HG03196 (cell line): ENCODE results near the gene COL26A1.
"Not testable (repeated sequence)": the region's sequence is repeated elsewhere in the genome, so short reads cannot be mapped to it uniquely, and the experiment has no call there.

Experiments
- ATAC-seq: cut with Tn5 transposase; IDR thresholded peaks from one replicate; pipeline ENCODE4 v1.9.1; 2021; ENCODE audit not compliant: unreplicated experiment

Gene COL26A1

DNA sequence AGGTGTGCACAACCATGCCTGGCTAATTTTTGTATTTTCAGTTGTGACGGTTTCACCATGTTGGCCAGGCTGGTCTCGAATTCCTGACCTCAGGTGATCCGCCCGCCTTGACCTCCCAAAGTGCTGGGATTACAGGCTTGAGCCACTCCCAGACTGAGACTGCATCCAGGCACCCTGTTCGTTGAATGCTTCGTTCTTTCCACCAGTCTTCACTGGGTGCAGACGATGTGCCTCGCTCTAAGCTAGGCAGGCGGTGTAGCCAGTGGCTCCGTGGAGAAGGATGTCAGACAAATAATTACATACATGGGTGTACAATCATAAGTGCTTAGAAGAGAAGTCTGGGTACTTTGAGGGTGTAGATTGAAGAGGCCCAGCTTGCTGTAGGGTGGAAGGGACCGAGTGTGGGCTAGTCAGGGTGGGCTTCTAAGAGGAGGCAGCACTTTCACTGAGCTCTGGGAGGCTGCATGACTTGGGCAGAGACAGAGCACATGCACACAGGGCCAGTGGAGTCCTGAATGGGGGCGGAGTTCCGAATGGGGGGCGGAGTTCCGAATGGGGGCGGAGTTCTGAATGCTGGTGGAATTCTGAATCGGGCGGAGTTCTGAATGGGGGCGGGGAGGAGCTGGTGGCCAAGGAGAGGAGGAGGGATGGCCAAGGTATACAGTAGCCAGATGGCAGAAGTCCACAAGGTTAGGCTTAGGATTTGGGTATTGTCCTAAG, 74.3 kb downstream of the COL26A1 start:
- ATAC-seq: no peak

DNA sequence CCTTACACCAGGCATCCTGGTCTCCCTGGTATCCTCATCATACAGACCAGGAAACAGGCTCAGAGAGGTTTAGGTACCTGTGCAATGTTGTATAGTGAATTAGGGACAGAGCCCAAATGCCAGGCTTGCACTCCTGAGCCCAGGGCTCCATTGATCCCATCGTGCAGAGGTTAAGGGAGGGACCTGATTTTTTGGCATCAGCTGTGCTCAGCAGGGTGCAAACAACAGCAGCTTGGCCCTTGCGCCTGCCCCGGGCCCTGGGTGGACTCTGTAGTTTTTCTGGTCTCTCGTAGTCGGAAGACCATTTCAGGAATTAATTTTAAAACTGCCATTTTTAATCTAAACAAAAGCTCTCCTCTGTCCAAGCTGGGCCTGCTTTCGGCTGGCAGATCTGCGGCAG, 79.2 kb downstream of the COL26A1 start:
- no peak for ATAC-seq

DNA sequence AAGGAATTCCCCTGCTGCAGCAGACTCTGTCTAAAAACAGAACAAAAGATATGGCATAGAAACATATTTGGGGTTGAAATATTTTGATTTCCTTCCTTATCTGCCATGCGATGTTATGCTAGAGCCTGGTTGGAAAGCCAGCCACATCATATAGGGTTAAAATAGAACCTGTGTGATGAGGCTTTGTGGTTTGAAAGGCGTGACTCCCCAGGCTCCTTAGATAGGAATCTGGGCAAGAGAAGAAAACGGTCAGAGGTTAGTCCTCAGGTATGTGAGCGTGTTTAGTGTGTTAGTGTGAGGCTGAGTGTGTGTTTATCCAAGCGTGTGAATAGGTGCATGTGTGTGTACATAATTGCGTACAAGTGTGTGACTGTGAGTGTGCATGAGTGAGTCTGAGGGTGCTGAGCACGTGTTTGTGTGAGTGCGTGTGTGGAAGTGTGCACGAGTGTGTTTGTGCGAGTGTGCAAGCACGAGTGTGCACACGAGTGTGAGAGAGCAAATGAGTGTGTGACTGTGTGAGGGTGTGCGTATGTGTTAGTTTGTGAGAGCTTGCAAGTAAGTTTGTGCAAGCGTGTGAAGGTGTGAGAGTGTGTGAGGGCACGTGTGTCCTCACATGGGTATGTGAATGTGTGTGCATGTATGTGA, 79.9 kb downstream of the COL26A1 start:
- ATAC-seq: no peak

DNA sequence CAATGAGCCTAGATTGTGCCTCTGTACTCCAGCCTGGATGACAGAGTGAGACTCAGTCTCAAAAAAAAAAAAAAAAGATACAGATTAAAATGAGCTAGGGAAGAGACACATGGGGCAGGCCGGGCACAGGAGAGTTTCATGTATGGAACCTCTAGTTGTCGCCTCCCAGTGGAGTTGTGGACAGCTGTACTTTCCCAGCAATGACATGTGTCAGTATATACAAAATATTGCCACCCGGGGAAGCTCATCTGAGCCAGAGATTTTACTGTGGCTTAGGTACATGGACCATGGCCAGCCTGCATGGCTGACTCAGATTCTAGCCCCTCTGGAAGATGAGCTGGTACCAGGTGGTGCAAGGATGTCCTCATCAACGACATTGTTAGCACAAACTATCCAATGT, 87.4 kb downstream of the COL26A1 start:
- ATAC-seq: no peak

DNA sequence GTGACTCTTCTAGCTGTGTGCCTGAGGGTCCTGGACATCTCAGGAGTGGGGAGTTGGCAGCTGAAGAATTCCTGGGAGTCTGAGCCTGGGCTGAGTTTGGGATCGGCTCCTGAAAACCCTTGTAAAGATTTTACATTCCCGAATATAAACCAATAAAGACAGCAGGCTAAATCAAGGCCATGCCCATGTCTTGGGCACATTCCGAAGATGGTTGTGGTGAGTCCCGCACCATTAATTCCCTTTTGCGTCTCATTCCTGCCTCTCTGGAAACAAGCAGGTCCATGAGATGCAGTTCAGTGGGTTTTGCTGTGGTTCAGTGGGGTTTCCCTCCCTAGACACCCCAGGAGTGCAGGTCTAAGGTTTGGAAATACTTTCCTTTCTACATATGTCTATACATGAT, 90.9 kb downstream of the COL26A1 start:
- ATAC-seq: no peak

DNA sequence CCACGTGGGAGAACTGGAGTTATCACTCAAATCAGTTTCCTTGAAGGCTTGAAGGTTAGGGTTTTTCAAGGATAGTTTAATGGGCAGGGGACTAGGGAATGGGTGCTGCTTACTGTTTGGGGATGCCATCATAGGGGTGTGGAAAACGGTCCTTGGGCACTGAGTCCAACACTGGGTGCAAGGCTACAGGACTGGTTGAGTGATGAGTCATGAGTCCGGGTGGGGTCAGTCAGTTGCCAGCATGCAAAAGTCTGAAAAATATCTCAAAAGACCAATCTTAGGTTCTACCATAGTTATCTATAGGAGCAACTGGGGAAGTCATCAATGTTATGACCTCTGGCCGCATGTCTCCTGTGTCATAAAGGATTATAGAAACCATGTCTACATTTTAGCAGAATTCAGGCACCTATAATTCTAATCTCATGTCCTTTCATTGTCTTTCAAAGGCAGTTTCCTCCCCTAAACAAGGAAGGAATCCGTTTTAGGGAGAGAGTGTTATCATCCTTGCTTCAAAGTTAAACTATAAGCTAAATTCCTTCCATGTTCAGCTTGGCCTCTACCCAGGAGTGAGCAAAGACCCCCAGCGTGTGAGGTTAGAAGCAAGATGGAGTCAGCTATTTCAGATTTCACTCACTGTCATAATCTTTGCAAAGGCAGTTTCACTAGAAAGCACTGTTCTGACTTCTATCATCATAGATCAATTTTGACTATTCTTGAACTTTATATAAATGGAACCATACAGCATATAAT, 94.5 kb downstream of the COL26A1 start:
- ATAC-seq: no peak

DNA sequence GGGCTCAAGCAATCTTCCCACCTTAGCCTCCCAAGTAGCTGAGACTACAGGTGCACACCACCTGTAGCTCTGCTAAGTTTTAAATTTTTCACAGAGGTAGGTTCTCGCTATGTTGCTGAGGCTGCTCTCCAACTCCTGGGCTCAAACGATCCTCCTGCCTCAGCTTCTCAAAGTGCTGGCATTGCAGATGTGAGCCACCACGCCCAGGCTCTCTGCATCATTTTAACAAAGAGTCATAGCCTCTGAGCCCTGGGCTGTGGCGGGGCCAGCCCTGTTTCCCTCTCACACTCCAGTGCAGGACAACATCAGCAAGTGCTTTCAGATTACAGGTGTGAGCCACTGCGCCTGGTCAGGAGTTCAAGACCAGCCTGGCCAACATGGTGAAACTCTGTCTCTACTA, 102.5 kb downstream of the COL26A1 start:
- ATAC-seq: no peak

DNA sequence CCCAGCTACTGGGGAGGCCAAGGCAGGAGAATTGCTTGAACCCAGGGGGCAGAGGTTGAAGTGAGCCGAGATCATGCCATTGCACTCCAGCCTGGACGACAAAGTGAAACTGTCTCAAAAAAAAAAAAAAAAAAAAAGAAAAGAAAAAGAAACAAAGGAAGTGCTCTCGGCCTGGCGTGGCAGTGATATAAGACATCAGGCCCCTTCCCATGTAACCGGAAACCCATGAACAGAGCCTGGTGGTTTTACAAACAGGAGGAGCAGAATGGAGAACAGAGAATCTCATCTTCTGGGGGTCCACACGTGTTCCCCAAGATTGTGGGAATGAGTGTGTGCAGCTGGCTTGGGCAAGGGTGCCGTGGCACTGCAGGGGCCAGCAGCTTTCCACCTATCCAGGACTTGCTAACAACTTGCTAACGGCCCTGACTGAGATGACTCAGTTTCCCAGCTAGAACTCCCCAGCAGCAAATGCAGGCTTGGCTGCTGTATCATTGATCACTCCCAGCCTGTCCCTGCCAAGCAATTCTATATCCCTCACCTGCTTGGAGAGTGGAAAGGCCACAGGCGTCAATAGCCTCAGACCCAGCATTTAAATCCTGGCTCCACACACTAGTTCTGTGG, 103.0 kb downstream of the COL26A1 start:
- ATAC-seq: no peak

DNA sequence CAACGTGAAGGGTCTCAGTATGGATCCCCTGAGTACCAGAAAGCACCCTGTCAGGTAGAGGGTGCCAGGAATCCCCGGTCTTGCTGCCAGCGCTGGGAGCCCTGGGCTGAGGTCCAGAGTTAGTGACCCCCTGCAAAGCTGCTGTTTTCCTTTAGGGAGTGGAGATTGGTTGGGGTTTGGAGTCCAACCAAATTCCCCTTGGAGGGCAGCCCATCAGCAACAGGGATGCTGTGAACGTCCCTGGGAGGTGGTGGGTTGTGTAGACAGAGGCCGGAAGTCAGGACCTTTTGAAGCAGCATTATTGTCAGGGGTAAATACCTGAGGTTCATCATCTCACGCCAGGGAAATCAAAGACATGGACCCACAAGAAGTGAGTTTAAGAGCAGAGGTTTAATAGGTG, 104.2 kb downstream of the COL26A1 start:
- no peak for ATAC-seq

DNA sequence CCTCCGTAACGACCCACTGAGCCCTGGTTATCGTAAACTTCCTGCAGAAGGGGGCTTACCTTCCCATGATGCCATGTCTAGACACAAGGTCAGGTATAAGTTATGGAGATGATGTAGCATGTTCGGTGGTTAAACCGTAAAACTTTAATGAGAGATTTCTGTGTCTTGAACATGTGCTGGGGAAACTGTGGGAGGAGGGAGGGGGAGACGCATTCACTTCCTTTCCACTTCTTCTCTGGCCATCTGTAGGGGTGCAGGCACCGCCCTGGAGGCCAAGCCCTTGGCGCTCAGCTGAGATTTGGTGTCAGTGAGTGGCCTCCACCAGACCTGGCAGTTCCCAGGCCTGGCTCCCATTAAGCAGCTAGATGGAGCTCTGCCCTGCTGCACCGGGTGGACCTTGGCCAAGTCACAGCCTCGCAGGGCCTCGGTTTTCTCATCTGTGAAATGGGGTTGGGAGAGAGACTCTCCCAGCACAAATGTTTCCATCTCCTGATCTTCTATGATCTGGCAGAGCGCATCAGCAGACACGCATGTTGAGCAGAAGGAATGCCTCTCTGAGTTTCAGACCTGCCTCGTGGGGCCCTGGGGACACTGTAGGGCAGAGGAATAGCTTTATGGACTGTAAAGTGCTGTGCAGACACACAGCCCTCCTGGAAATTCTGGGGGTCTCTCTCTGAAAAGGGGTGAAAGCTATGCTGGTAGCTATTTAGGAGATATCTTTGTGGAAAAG, 106.0 kb downstream of the COL26A1 start:
- no peak for ATAC-seq

DNA sequence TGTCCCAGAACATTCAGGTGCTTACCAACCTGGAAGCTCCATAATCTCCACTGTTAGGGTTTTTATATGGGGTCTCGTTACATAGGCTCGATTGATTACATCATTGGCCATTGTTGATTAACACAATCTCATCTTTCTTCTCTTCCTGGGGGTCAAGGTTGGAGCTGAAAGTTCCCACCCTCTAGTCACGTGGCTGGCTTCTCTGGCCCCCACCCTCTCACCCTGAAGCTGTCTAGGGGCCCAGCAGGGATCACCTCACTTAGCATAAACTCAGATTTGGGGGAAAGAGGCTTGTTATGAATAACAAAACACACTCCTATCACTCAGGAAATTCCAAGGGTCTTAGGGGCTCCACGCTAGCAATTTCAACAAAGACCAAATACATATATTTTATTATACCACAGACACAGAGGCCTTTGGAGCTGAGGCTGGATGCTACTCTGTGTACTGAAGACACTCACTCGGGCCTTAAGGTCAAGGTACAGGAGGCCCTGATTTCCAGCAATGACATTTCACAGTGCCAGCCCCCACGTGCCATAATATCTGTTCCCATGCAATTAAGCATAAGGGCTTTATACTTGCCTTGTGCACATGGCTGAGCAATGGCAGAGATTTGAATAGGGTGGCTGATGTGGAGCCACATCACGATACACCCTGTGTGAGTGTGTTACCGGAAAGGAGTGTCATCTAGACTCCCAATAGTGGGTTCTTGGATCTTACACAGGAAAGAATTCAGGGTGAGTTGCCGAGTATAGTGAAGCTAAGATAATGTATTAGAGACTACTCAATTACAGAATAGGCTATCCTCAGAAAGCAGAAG, 108.2 kb downstream of the COL26A1 start:
- ATAC-seq: no peak

DNA sequence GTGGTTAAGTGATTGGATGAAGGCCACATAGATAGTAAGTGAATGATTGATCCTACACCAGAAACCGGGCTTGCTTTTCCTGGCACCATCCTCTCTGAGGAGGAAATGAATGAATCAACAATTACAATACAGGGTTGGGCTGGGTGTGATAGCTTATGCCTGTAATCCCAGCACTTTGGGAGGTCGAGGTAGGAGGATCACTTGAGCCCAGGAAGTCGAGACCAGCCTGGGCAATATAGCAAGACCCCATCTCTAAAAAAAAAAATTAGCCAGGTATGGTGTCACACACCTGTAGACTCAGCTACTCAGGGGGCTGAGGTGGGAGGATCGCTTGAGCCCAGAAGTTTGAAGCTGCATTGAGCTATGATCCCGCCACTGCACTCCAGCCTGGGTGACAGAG, 111.5 kb downstream of the COL26A1 start:
- ATAC-seq: no peak

DNA sequence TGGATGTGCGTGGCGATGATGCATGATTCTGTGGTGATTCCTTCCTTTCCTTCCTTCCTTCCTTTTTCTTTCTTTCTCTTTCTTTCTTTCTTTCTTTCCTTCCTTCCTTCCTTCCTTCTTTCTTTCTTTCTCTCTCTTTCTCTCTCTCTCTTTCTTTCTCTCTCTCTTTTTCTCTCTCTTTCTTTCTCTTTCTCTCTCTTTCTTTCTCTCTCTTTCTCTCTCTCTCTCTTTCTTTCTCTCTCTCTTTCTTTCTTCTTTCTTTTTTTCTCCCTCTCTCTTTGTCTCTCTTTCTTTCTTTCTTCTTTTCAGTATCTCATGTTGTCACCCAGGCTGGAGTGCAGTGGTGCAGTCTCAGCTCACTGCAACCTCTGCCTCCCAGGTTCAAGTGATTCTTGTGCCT, 113.0 kb downstream of the COL26A1 start:
- ATAC-seq: not testable (repeated sequence)

DNA sequence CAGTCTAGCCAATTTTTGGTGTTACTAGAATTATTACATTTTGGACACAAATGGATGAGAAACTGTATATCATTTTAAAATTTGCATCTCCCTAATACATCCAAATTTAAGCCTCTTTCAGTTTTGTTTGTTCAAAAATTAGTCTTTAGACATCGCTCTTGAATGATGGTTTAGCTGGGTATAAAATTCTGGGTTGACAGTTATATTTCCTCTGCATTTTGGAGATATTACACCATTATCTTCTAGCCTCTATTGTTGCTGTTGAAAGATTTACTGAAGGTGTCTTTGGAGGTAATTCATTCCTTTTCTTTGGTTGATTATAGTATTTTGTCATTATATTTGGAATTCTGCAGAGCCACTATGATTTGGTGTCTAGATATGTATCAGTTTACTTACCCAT, 116.5 kb downstream of the COL26A1 start:
- no peak for ATAC-seq

DNA sequence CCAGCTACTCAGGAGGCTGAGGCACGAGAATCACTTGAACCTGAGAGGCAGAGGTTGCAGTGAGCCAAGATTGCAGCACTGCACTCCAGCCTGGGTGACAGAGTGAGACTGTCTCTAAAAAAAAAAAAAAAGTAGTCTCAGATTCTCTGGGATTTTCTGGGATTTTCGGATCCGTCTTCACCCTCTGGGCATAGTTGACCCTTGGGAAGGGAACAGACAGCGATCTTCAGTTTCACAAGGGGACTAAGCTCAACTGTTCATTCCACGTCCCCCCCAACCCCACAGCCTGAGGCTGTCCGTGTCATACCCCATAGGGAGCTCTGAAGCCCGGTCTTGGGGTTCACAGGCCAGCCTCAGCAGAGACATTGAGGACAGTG, 123.4 kb downstream of the COL26A1 start:
- ATAC-seq: not testable (repeated sequence)

DNA sequence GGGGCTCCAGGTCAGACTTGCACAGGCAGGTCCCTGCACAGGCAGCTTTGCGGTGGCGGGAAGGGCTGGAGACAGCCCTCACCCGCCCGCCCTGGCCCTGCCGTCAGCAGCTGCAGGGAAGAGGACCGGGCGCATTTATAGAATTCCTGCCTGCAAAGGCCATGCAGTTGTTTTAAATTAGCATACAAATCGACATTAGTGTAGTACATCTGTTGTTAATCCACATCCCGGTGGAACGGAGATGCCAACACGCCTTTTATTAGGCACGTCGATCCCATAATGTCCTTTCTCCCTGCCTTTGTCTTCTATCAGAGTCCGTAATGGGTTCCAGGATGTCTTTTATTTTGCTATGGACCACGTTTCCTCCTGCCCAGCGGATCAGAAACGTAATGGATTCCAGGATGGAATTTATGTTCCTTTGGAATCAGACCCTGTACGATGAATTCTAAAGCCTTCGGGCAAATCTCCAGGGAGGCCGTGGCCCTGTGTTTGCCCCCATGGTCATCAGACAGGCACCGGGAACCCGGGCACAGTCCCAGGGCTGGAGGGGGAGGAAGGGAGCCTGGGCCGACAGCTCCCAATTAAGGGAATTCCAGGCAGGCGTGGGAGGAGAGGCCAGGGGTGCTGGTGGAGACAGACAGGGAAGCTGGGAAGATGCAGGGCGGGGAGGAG, 123.9 kb downstream of the COL26A1 start:
- no peak for ATAC-seq

DNA sequence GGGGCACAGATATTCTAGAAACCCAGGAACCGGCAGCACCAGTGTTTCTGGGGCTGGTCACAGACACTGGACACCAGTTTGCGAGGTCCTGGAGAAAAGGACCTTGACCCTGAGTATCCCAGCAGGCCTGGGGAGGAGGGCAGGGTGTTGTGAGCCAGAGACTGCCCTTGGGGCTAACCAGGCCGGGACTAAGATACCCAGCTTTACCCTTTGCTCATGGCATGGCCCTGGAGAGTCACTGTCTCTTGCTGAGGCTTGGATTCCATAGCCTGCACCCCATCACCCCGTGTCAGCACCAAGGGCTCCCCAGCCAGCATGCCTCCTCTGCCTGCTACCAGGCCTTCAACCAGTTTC, 124.4 kb downstream of the COL26A1 start:
- no peak for ATAC-seq

DNA sequence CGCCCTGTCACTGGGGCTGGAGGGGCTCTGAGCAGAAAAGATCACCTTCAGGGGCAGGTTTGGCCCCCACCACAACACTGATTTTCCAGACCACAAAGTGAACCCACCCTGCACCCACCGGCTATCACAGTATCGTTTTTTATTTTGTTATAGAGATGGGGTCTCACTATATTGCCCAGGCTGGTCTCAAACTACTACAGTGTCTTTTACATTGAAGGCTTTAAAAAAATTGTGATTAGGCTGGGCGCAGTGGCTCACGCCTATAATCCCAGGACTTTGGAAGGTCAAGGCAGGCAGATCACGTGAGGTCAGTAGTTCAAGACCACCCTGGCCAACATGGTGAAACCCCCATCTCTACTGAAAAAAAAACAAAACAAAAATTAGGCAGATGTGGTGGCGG, 125.1 kb downstream of the COL26A1 start:
- ATAC-seq: no peak

DNA sequence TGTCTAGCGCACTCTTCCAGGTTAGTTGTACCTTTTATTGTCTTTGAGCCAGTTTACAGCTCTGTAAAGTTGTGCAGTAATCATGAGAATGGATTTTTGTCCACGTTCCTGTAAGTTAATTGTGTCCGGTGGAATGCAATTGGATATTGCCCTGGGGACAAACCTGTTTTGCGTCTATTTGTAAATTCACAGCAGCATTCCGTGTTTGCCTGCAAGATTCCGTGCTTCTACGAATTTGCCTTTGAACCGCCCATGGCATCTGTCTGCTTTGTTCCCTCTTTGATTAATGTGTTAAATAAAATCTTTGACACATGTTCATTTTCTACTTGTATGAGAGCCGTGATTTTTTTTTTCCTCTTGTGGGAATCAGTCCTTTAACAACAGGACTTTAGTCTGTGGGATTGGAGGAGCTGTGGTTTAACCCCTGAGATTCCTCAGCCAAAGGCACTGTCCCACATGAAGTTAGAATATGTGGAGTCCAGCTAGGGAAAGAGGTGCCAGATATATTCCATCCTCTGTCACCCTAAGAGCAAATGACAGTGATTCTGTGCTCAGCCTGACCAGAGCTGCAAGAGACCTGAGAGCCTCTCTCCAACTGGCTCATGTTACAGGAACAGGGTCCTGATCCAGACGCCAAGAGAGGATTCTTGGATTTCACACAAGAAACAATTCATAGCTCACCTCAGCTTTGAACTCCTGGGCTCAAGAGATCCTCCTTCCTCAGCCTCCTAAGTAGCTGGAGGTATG, 126.3 kb downstream of the COL26A1 start:
- ATAC-seq: no peak
